PFSK-1 (cell line): ENCODE data around the gene NPTX2.

ENCODE experiments used
- POLR2AphosphoS5 ChIP-seq: IDR thresholded peaks from 2 replicates; pipeline ENCODE4 v1.6.1; 2012; ENCODE audit warnings: low read depth, mild to moderate bottlenecking, control low read depth, low read length, moderate library complexity
- REST ChIP-seq, 2 experiments: IDR thresholded peaks; 2 replicates each; pipeline versions ENCODE4 v1.6.1 to v1.8.0; 2011 to 2012; ENCODE audit warnings: low read depth in 2 of 2, low read length in 2 of 2, control low read depth in 1 of 2, inconsistent platforms in 1 of 2, mild to moderate bottlenecking in 1 of 2, moderate library complexity in 1 of 2; ENCODE audit not compliant: insufficient read depth in 1 of 2

DNA sequence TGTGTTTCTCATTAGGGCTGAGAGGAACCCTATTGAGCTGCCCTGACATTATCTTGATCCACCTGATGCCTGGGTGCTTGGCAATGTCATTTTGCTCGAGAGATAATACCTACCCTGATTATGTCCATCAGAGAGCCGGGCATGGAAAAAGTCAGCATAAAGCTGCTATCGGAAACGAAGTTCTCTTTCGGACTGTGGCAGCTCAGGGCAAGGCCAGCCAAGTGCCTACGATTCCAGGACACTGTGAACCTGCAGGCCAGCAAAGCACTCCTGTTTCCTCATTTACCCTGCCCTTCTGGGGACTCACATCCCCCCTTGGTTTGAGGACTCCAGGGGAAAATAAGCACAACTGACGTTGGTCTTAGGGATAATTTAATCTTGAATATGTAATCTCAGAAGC, 25.2 kb upstream of the NPTX2 start:
- TF ChIP-seq POLR2AphosphoS5: no peak
- TF ChIP-seq REST (IDR thresholded peaks at IDR 0.05; ENCODE audit: insufficient read depth in 1 of 2, low read depth in 2 of 2, low read length in 2 of 2): no peak
